ENCODE data around the gene FER. TPM values are rescaled to one million over a fixed set of nuclear protein-coding genes. Genes with fewer than 3 reads are reported as not detected.

The FER gene
- total RNA-seq, 1 experiment from 2014 or later = 18.0 TPM

DNA sequence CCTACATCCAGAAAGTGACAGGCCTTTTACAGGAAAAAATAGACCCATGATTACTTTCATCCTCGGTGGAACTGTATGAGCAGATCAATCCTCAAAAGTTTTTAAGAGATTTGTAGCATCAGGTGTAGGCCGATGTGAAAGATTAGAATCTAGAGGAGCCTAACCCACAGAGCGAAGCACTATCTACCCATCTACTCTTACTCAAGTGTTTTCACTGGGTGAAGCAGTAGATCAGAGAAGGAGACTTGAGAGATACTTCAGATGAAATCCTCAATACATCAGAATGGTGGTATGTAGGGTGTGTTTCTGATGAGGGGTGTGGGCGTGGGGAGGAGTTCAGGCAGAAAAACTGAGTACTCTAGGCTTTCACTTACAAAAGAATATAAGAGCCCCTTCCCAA, 192.8 kb downstream of the FER start:
- no peak overlapping the region for H4K91ac ChIP-seq (ENCODE audit: insufficient read length, low read depth, low read length)
- H3K27ac ChIP-seq (ENCODE audit: insufficient read length, low read depth, low read length) = no peak overlapping the region
- H3K9me3 Mint-ChIP-seq = no peaks in the 10 kb centered on the region
- no peak overlapping the region for H3K4me2 ChIP-seq (ENCODE audit: insufficient read depth, insufficient read length, low read length)
- WGBS (ENCODE audit: extremely low coverage, insufficient read length, low lambda C conversion rate) = no CpG with 5 or more reads among the region's 4 CpGs
- H3K14ac ChIP-seq (ENCODE audit: insufficient read depth, low read length) = no peak overlapping the region
- H3K27ac Mint-ChIP-seq = no peak overlapping the region
- H2BK20ac ChIP-seq (ENCODE audit: low read depth, low read length, poor library complexity, severe bottlenecking) = no peak overlapping the region
- H3K23ac ChIP-seq (ENCODE audit: insufficient read length, low read depth, low read length) = no peak overlapping the region
- H2BK5ac ChIP-seq (ENCODE audit: insufficient read length, low read length) = no peak overlapping the region
- no peaks in the 10 kb centered on the region for H3K27me3 Mint-ChIP-seq (ENCODE audit: low read depth)
- TF ChIP-seq, protein P1, sequence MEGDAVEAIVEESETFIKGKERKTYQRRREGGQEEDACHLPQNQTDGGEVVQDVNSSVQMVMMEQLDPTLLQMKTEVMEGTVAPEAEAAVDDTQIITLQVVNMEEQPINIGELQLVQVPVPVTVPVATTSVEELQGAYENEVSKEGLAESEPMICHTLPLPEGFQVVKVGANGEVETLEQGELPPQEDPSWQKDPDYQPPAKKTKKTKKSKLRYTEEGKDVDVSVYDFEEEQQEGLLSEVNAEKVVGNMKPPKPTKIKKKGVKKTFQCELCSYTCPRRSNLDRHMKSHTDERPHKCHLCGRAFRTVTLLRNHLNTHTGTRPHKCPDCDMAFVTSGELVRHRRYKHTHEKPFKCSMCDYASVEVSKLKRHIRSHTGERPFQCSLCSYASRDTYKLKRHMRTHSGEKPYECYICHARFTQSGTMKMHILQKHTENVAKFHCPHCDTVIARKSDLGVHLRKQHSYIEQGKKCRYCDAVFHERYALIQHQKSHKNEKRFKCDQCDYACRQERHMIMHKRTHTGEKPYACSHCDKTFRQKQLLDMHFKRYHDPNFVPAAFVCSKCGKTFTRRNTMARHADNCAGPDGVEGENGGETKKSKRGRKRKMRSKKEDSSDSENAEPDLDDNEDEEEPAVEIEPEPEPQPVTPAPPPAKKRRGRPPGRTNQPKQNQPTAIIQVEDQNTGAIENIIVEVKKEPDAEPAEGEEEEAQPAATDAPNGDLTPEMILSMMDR (conservative IDR thresholded peaks at IDR 0.05) = no peak
- no peak overlapping the region for H2BK12ac ChIP-seq (ENCODE audit: insufficient read length, low read depth, low read length)
- no peaks in the 10 kb centered on the region for H3K27me3 ChIP-seq (ENCODE audit: insufficient read depth, low read length)
- H3K4me1 ChIP-seq (ENCODE audit: insufficient read depth, low read length) = 0 out of 2 replicates have a peak, but pooled peaks cover 2% of the 10 kb centered on the region
- H4K20me1 ChIP-seq (ENCODE audit: control insufficient read depth, insufficient read depth, insufficient read length) = no peaks in the 10 kb centered on the region
- H3K9me3 ChIP-seq (ENCODE audit: control insufficient read depth, low read depth, low read length) = no peaks in the 10 kb centered on the region
- H2BK120ac ChIP-seq (ENCODE audit: low read depth, low read length, poor library complexity, severe bottlenecking) = no peak overlapping the region
- H3K18ac ChIP-seq (ENCODE audit: insufficient read length, low read depth, low read length) = no peak overlapping the region
- no peak overlapping the region for H4K8ac ChIP-seq (replicated peaks; ENCODE audit: insufficient read length, low read depth, low read length)
- no peak overlapping the region for H2AFZ ChIP-seq (ENCODE audit: low read length)
- peaks cover 15 to 17% of the 10 kb centered on the region in 2 experiments for H3K4me1 Mint-ChIP-seq
- no peaks in the 10 kb centered on the region for H3K36me3 Mint-ChIP-seq (ENCODE audit: insufficient read depth in 1 of 3, low read depth in 3 of 3)
- no peak overlapping the region for H3K4me3 Mint-ChIP-seq
- no peak for DNase-seq
- no peak overlapping the region for H2BK15ac ChIP-seq (ENCODE audit: low read depth, low read length)
- H3K79me2 ChIP-seq (ENCODE audit: insufficient read depth, low read length) = no peaks in the 10 kb centered on the region
- no peak overlapping the region for H3K4ac ChIP-seq (ENCODE audit: low read depth, low read length)
- no peak overlapping the region for H2AK5ac ChIP-seq (ENCODE audit: insufficient read length, low read length)
- H3K56ac ChIP-seq (ENCODE audit: insufficient read length, low read depth, low read length) = no peak overlapping the region
- no peak overlapping the region for H4K5ac ChIP-seq (ENCODE audit: insufficient read length, low read depth, low read length)
- H3K9ac ChIP-seq (ENCODE audit: extremely low read depth, insufficient read length, low read length) = no peak overlapping the region
- H3K23me2 ChIP-seq (ENCODE audit: insufficient read length, low read depth, low read length, poor library complexity, severe bottlenecking) = no peaks in the 10 kb centered on the region
- H3T11ph ChIP-seq (ENCODE audit: low read length) = no peak overlapping the region
- H3K79me1 ChIP-seq (ENCODE audit: insufficient read depth, low read depth, low read length, poor library complexity, severe bottlenecking) = no peaks in the 10 kb centered on the region
